ENCODE data around the gene PRSS36.

Gene PRSS36

DNA sequence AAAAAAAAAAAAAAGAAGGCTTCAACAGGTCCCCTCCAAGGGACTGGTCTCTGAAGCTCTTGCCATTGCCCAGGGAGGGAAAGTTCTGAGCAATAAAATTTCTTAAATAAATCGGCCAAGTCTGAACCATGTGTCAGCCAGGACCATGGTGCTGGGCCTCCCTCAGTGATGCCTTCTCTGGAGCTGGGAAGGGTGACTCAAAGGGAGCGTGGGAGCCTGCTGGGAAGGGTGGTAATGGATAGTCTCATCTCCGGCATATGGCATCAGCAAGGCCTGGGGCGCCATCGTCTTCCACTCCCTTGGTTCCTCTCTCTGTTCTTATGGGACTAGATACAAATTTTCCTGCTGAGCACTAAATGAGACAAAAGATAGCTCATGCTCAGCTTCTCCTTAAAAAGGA is 57.5 kb downstream of the PRSS36 start:
- peaks cover 6% of the 10 kb centered on the region for H3K36me3 ChIP-seq (ENCODE audit: control insufficient read depth, insufficient read depth, low read length)
- no peaks in the 10 kb centered on the region for H3K27me3 ChIP-seq (ENCODE audit: control insufficient read depth, insufficient read depth, low read length)
- no peak overlapping the region for H3K4me3 ChIP-seq (ENCODE audit: low read length)
- no peak overlapping the region for H3K9ac ChIP-seq (ENCODE audit: low read length)
- H3K4me1 ChIP-seq (ENCODE audit: control insufficient read depth, insufficient read depth, low read length): no peaks in the 10 kb centered on the region
- no peak overlapping the region for H3K27ac ChIP-seq (ENCODE audit: low read depth, low read length)

DNA sequence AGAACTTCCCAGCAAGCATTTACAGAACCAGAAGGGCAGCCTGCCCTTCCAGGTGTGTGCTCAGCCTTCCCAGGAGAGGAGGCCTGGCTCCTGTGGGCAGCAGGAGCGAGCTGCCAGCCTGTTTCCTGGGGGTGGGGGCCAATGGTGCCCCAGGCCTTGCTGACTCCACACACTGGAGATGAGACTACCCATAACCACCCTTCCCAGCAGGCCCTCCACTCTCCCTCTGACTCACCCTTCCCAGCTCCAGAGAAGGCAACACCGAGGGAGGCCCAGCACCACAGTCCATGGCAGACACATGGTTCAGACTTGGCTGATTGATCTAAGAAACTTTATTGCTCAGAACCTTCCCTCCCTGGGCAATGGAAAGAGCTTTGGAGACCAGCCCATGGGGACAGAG is 59.3 kb downstream of the PRSS36 start:
- Histone ChIP-seq H3K4me1 (ENCODE audit: control insufficient read depth, insufficient read depth, low read length) (no peaks in the 10 kb centered on the region), H3K27ac (ENCODE audit: low read depth, low read length) (no peak overlapping the region), H3K4me3 (ENCODE audit: low read length) (no peak overlapping the region), H3K36me3 (ENCODE audit: control insufficient read depth, insufficient read depth, low read length) (peaks cover 9% of the 10 kb centered on the region), H3K27me3 (ENCODE audit: control insufficient read depth, insufficient read depth, low read length) (no peaks in the 10 kb centered on the region), H3K9ac (ENCODE audit: low read length) (no peak overlapping the region)

DNA sequence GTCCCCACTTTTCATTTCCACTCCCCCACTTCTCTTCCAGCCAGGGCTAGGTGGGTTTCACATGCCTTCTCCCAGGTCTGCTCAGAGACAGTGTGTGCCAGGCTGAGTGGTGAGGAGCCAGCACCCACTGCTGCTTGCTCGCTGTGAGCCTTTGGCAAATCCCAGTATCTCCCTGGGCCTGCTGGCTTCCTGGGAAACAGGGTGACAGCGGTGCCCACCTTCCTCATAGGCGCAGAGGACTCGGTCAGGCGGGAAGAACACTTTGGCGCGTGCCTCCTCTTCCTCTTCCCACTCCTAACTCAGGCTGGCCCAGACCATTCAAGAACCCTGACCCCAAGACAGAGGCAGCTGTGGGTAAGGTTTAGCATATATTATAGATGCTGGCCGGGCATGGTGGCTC is 60.7 kb downstream of the PRSS36 start:
- Histone ChIP-seq H3K27me3 (ENCODE audit: control insufficient read depth, insufficient read depth, low read length) (no peaks in the 10 kb centered on the region), H3K36me3 (ENCODE audit: control insufficient read depth, insufficient read depth, low read length) (peaks cover 9% of the 10 kb centered on the region), H3K27ac (ENCODE audit: low read depth, low read length) (no peak overlapping the region), H3K9ac (ENCODE audit: low read length) (no peak overlapping the region), H3K4me3 (ENCODE audit: low read length) (no peak overlapping the region), H3K4me1 (ENCODE audit: control insufficient read depth, insufficient read depth, low read length) (no peaks in the 10 kb centered on the region)
